GM10248 (cell line): ENCODE data around the gene EFNB2.

ENCODE experiments used
- CTCF ChIA-PET: fragments of 300-600 bp; sonication (Branson Sonifier 250); formaldehyde crosslinking; extraction: SDS; loops from one replicate; lab custom pipeline; 2021; ENCODE audit warnings: antibody characterized with exemption; lab: Yijun Ruan, JAX
- POLR2A ChIA-PET: fragments of 350-650 bp; sonication (Branson Sonifier 250); formaldehyde crosslinking; extraction: SDS; loops from one replicate; lab custom pipeline; 2020; ENCODE audit warnings: antibody characterized with exemption; lab: Yijun Ruan, JAX
- DNase-seq: peaks from one replicate; pipeline ENCODE4 v3.0.0; 2012; ENCODE audit errors: extremely low spot score
- TF ChIP-seq, protein P1 (sequence below): IDR thresholded peaks from 2 replicates; pipeline ENCODE4 v1.5.1; 2012; ENCODE audit warnings: mild to moderate bottlenecking, low read depth; ENCODE audit errors: extremely low read depth, missing control alignments, control extremely low read depth

The EFNB2 gene, protein sequence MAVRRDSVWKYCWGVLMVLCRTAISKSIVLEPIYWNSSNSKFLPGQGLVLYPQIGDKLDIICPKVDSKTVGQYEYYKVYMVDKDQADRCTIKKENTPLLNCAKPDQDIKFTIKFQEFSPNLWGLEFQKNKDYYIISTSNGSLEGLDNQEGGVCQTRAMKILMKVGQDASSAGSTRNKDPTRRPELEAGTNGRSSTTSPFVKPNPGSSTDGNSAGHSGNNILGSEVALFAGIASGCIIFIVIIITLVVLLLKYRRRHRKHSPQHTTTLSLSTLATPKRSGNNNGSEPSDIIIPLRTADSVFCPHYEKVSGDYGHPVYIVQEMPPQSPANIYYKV

DNA sequence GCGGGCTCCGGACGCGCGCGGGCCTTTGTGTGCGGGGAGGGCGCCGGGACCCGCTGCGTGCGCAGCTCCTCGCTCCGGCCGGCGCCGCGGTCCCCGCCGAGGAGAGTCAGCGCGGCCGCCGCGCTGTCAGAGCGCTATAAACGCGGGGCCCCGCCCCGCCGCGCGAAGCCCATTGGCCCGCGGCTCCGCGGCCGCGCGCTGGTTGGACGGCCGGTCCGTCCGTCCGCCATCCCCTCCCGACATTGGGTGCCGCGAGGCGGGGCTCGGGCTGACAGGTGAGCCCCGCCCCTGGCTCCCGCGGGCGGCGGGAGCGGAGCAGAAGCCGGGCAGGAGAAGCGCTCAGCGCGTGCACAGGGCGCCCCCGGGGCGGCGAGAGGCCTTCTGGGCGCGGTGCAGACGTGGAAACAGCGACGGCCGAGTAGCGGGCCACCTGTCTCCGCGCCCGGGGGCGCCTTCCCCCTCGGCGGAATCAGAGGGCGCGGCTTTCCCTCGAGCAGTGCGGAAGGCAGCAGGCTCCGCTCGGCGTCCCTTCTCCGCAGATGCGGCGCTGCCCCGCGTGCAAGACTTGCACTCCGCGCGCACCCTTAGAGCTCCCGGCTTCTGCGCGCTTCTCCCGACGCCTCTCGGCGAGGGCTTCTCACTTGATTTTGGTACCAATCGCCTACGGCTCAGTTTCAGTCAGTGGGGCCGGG is at the start of gene EFNB2:
Gene EFNB2 (minus strand): TSS at position 111 of the 692 bp plus-strand sequence. CDS start 698 bp downstream, outside the sequence.
- ChIA-PET POLR2A (interaction anchor here (0.9 kb wide), 1 partner anchor 32 kb away, joined by 5 read pairs; the partner anchor contains the start of gene ARGLU1), CTCF (interaction anchor here (0.8 to 4.0 kb wide), 28 partner anchors 8 to 1964 kb away, joined by 3 to 31 read pairs (median 5); no protein-coding TSS in a partner anchor)
- peak; percentile 98 for DNase-seq
- TF ChIP-seq, protein P1, sequence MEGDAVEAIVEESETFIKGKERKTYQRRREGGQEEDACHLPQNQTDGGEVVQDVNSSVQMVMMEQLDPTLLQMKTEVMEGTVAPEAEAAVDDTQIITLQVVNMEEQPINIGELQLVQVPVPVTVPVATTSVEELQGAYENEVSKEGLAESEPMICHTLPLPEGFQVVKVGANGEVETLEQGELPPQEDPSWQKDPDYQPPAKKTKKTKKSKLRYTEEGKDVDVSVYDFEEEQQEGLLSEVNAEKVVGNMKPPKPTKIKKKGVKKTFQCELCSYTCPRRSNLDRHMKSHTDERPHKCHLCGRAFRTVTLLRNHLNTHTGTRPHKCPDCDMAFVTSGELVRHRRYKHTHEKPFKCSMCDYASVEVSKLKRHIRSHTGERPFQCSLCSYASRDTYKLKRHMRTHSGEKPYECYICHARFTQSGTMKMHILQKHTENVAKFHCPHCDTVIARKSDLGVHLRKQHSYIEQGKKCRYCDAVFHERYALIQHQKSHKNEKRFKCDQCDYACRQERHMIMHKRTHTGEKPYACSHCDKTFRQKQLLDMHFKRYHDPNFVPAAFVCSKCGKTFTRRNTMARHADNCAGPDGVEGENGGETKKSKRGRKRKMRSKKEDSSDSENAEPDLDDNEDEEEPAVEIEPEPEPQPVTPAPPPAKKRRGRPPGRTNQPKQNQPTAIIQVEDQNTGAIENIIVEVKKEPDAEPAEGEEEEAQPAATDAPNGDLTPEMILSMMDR, result peak; percentile 24

DNA sequence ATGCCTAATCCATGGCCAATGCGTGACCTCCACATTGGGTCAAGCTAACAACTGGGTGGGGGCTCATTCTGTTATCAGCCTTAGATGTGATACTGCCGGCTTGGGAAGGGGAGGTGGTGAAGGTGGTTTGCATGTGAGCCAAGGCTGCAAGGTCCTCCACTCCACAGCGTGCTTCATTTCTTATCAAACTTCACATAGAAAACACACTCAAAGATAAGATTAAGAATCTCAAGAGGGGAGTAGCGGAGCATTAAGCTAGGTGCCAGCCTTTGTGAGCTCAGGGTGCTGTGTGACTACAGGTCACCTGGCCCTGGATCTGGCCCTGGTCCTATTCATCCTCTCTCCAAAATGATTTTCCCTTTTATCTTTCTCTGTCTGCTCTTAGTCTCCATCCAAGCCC is 45.8 kb upstream of the EFNB2 start:
- CTCF ChIA-PET, result no interaction called here
- POLR2A ChIA-PET, result no interaction called here
- DNase-seq, result no peak
- TF ChIP-seq, protein P1, result no peak

DNA sequence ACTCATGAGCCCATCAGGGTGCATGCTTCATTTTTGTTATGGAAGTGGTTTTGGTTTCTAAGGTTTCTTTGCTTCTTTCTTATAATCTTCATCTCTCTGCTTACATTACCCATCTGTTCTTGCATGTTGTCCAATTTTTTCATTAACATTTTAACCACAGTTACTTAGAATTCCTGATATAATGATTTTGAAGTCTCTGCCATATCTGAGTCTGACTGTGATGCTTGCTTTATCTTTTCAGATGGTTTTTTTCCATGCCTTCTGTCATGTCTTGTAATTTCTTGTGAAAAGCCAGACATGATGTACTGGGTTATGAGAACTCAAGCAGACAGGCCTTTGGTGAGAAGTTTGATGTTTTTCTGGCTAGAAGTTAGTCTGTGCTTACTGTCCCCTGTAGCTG is 40.4 kb upstream of the EFNB2 start:
- ChIA-PET POLR2A (no interaction called here), CTCF (interaction anchor here (0.6 to 1.0 kb wide), 2 partner anchors 39 to 44 kb away, joined by 3 read pairs; no protein-coding TSS in a partner anchor)
- no peak for DNase-seq
- TF ChIP-seq, protein P1, result no peak

DNA sequence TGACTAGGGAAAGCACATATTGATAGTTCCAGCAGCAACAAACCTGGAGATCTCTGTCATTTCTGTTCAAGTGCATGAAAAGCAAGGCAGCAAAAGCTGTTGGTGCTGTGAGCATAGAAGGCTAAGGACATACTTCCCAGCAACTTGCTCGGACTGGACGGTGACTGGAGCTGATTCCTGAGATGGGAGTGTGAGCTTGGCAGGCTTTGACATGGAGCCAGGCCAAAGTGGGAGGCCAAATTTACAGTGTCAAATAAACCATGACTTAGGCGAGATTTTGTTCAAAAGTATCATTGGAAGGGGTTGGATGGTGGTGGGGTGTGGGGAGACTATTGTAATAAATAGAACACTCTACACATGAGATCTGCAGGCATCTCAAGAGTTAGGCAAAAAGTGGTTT is 38.4 kb upstream of the EFNB2 start:
- CTCF ChIA-PET, result interaction anchor here (1.1 to 1.4 kb wide), 3 partner anchors 12 to 15 kb away, joined by 3 to 5 read pairs (median 4); no protein-coding TSS in a partner anchor
- DNase-seq, result no peak
- TF ChIP-seq, protein P1, result no peak
- POLR2A ChIA-PET, result no interaction called here

DNA sequence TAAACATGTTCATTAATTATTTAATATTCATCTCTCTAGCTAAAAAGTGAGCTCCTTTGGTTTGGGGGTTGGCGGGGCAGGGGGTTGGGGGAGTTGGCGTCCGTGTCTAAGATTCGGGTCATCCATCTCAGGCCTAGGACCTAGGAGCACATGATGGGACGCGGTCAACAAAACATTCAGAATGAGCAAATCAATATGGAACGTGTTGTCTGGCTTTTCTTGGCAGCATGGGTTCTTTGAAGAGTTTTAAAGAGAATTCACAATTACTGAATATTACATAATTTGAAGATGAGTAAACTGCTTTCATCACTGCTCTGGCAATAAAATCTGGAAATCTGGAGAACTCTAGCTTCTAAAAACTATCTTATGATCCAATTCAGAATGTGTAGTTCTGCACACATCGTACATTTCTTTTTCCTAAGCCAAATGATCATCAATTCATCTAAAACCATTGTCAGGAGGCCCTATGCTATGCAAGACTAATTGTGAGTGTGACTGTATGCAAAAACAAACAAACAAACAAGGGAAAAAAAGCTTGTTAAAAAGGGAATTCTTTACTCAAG is 37.9 kb upstream of the EFNB2 start:
- ChIA-PET POLR2A (no interaction called here), CTCF (interaction anchor here (1.1 to 1.4 kb wide), 3 partner anchors 12 to 15 kb away, joined by 3 to 5 read pairs (median 4); no protein-coding TSS in a partner anchor)
- no peak for DNase-seq
- TF ChIP-seq, protein P1, result no peak

DNA sequence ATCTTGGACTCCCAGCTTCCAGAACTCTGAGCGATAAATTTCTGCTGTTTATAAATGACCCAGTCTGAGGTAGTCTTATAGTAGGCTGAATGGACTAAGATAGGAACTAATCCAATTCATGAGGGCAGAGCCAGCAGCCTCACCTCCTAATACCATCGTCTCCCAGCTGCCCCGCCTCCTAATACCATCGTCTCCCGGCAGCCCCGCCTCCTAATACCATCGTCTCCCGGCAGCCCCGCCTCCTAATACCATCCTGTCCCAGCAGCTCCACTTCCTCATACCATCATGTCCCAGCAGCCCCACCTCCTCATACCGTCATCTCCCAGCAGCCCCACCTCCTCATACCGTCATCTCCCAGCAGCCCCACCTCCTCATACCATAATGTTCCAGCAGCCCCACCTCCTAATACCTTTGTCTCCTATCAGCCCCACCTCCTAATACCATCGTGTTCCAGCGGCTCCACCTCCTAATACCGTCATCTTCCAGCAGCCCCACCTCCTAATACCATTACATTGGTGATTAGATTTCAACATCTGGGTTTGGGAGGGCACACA is 34.9 kb upstream of the EFNB2 start:
- CTCF ChIA-PET, result interaction anchor here (1.1 kb wide), 1 partner anchor 34 kb away, joined by 7 read pairs; the partner anchor contains the start of gene EFNB2
- TF ChIP-seq, protein P1, result no peak
- POLR2A ChIA-PET, result no interaction called here
- DNase-seq, result no peak
